BLaER1 (cell line): Measurements from ENCODE around the gene UNC5C.
"Not testable (repeated sequence)": the region's sequence is repeated elsewhere in the genome, so short reads cannot be mapped to it uniquely, and the experiment has no call there.

ENCODE experiments used
- H3K27ac ChIP-seq: shearing (Covaris generic); formaldehyde crosslinking; 2 replicates; pipeline ENCODE4 v1.8.1; 2022
- H3K27me3 ChIP-seq: shearing (Covaris generic); formaldehyde crosslinking; 2 replicates; pipeline ENCODE4 v1.8.1; 2022
- H3K36me3 ChIP-seq: shearing (Covaris generic); formaldehyde crosslinking; 2 replicates; pipeline ENCODE4 v1.8.1; 2022
- H3K4me1 ChIP-seq: shearing (Covaris generic); formaldehyde crosslinking; 2 replicates; pipeline ENCODE4 v1.8.1; 2022
- H3K4me2 ChIP-seq: shearing (Covaris generic); formaldehyde crosslinking; 2 replicates; pipeline ENCODE4 v1.8.1; 2022
- H3K4me3 ChIP-seq: shearing (Covaris generic); formaldehyde crosslinking; 2 replicates; pipeline ENCODE4 v1.8.1; 2022
- H3K9ac ChIP-seq: shearing (Covaris generic); formaldehyde crosslinking; 2 replicates; pipeline ENCODE4 v1.8.1; 2022
- H3K9me3 ChIP-seq: shearing (Covaris generic); formaldehyde crosslinking; 2 replicates; pipeline ENCODE4 v1.8.1; 2022
- H4K20me1 ChIP-seq: shearing (Covaris generic); formaldehyde crosslinking; 2 replicates; pipeline ENCODE4 v1.8.1; 2022
- Cebpa-rat ChIP-seq: shearing (Covaris generic); IDR thresholded peaks from 2 replicates; pipeline ENCODE4 v1.8.1; 2022

The UNC5C gene

GRCh38 chr4:95180531-95181242, 368.1 kb downstream of the UNC5C start:
- H3K4me1 ChIP-seq: no peaks in the 10 kb centered on the region
- H3K4me2 ChIP-seq: no peak overlapping the region
- H4K20me1 ChIP-seq: no peaks in the 10 kb centered on the region
- no peak overlapping the region for H3K27ac ChIP-seq
- H3K9me3 ChIP-seq: no peaks in the 10 kb centered on the region
- H3K9ac ChIP-seq: no peak overlapping the region
- H3K4me3 ChIP-seq: no peak overlapping the region
- H3K36me3 ChIP-seq: no peaks in the 10 kb centered on the region
- TF ChIP-seq Cebpa-rat: no peak
- H3K27me3 ChIP-seq: no peaks in the 10 kb centered on the region

DNA sequence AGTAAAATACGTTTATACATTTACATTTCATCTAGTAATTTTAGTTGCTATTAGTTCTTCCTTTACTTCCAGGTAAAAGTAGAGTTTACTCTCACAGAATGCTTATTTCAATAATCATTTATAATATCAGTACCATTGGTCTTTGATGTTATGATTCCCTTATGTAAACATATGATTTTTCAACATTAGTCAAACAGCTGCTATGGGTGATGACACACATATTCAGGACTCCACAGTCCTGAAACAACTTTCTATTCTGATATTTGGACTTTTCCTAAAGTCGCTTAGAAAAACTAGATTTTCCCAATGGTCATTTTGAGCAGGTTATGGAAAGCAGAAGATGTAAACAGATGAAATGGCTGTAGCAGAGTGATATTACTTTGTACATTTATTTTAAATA, 369.8 kb downstream of the UNC5C start:
- Histone ChIP-seq H3K9ac (no peak overlapping the region), H3K36me3 (no peaks in the 10 kb centered on the region), H3K27ac (no peak overlapping the region), H3K9me3 (no peaks in the 10 kb centered on the region), H4K20me1 (no peaks in the 10 kb centered on the region), H3K4me3 (no peak overlapping the region), H3K4me2 (no peak overlapping the region), H3K27me3 (no peaks in the 10 kb centered on the region), H3K4me1 (no peaks in the 10 kb centered on the region)
- no peak for TF ChIP-seq Cebpa-rat

DNA sequence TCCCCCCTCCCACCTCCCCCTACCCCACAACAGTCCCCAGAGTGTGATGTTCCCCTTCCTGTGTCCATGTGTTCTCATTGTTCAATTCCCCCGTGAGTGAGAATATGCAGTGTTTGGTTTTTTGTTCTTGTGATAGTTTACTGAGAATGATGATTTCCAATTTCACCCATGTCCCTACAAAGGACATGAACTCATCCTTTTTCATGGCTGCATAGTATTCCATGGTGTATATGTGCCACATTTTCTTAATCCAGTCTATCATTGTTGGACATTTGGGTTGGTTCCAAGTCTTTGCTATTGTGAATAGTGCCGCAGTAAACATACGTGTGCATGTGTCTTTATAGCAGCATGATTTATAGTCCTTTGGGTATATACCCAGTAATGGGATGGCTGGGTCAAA, 377.4 kb downstream of the UNC5C start:
- not testable (repeated sequence) for H3K9ac ChIP-seq, H3K4me3 ChIP-seq, H3K9me3 ChIP-seq, H3K27ac ChIP-seq, H4K20me1 ChIP-seq, H3K27me3 ChIP-seq, H3K36me3 ChIP-seq, H3K4me2 ChIP-seq
- peaks cover 12% of the 10 kb centered on the region for H3K4me1 ChIP-seq

DNA sequence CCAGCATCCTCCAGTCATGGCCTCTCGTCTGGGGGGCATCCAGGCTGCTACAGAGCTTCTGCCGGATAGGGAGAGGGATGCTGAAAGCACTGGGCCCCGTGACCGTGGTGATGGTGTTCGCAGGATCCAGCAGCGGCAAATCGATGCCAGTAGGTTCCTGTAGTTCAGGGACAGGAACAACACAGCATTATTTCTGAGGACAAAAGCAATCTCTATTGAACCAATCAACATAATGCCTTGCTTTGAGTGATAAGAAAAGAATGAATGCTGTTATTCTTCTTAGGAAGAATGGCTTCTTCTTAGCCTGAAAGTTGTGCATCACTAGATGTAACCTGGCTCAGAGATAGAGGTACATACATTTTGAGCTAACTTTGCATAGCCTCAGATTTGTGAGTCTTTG, 378.6 kb downstream of the UNC5C start:
- Histone ChIP-seq H3K4me2 (no peak overlapping the region), H3K9ac (no peak overlapping the region), H3K27ac (no peak overlapping the region), H4K20me1 (no peaks in the 10 kb centered on the region), H3K4me1 (peaks cover 12% of the 10 kb centered on the region), H3K36me3 (no peaks in the 10 kb centered on the region), H3K4me3 (no peak overlapping the region), H3K9me3 (no peaks in the 10 kb centered on the region), H3K27me3 (no peaks in the 10 kb centered on the region)
- no peak for TF ChIP-seq Cebpa-rat

DNA sequence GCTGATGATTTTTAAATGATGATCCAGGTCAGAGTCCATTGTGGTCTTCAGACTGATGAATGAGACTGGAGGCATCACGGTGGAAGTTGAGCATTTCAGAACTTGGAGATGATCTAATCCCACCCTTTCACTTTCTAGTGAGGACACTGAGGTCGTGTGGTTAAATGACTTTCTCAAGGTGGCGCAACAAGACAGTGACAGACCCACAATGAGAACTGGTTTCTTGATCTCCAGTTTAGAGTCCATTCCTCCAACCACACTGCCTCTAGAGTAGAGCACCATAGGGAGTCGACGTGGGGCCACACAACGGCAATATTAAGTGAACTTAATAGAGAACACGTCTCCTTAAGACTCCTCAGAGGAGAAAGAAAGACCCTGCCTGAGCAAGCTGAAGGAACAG, 381.0 kb downstream of the UNC5C start:
- Histone ChIP-seq H3K4me3 (no peak overlapping the region), H4K20me1 (no peaks in the 10 kb centered on the region), H3K9ac (no peak overlapping the region), H3K9me3 (no peaks in the 10 kb centered on the region), H3K4me2 (peak overlapping the region; percentile 28; the same call in 1 of the 2 replicates), H3K27ac (no peak overlapping the region), H3K4me1 (peaks cover 12% of the 10 kb centered on the region), H3K36me3 (no peaks in the 10 kb centered on the region), H3K27me3 (no peaks in the 10 kb centered on the region)
- TF ChIP-seq Cebpa-rat: no peak

DNA sequence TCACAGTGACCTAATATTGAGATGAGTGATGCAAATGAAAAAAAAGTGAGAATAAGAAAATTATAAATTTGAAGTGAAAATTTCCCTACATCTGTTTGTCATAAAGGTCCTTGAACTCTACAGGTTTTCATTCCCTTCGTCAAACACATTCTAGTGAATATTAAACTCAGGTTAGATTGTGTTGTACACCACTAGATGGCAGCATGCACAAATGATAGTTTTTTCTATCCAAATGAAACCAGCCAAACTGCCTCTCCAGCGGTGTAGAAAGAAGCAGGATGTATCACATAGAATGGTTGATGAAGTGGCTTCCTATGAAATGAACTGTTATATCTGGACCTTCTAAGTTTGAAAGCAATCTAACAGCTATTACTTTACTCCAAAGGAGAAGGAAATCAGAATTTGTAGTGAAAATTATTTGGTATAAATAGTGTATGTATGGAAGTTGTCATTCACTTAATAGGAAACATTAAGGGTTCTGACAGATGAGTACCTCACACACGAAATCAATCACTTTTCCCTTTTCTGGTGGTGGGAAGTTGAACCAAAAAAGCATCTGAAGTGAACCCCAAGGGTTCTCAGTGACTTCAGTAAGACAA, 382.7 kb downstream of the UNC5C start:
- Histone ChIP-seq H4K20me1 (no peaks in the 10 kb centered on the region), H3K36me3 (no peaks in the 10 kb centered on the region), H3K4me2 (no peak overlapping the region), H3K27ac (no peak overlapping the region), H3K27me3 (no peaks in the 10 kb centered on the region), H3K4me3 (no peak overlapping the region), H3K9ac (no peak overlapping the region), H3K9me3 (no peaks in the 10 kb centered on the region), H3K4me1 (peaks cover 12% of the 10 kb centered on the region)
- no peak for TF ChIP-seq Cebpa-rat

DNA sequence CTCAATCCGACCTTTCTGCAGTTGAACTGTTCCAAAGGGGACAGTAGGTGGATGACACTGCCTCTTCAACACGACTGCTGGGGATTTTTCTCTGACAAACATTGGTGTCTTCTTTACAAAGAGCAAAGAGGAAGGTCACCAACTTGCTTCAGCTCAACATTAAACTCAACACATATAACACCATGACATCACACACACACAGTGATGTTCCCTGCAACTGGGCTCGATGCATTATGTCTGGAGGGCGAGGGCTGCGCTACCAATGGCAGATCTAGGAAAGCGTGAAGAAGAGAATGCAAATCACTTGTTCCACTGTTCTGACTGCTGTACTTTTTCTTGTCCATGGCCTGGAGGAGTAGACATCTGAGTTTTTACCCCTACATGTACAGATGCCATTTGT, 385.9 kb downstream of the UNC5C start:
- Histone ChIP-seq H3K4me3 (no peak overlapping the region), H3K4me2 (no peak overlapping the region), H3K27me3 (no peaks in the 10 kb centered on the region), H4K20me1 (no peaks in the 10 kb centered on the region), H3K9me3 (no peaks in the 10 kb centered on the region), H3K4me1 (peaks cover 10% of the 10 kb centered on the region), H3K27ac (no peak overlapping the region), H3K36me3 (no peaks in the 10 kb centered on the region), H3K9ac (no peak overlapping the region)
- no peak for TF ChIP-seq Cebpa-rat

DNA sequence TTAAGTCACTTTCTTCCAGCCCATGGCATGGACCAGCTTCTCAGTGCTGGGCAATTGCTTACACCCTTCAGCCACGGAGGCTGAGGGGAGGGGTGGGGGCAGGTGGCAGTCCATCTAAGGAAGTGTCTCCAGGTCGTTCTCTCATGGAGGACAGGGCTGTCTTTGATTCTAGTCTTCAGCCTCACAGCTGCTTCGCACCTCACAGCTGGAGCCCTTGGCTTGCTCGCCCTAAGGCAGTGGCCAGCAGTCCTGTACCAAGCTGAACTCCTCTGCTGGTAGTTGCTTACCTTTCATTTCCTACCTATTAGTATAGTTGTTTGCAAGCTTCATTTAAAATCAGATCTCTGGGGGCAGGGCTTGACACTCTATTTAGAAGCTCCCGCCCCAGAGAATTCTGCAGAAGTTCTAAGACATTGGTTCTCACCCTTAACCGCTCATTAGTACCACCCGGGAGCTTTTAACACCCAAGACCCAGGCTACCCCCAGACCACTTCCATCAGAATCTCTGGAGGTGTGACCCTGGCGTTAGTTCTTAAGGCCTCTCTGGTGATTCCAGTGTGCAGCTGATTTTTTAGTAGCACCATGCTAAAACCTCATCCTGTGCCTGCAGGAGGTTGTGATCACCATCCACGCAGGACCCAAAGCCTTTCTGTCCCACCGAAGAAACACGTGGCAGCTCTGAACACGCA, 386.8 kb downstream of the UNC5C start:
- no peaks in the 10 kb centered on the region for H3K9me3 ChIP-seq
- H3K36me3 ChIP-seq: no peaks in the 10 kb centered on the region
- no peak overlapping the region for H3K9ac ChIP-seq
- no peak overlapping the region for H3K27ac ChIP-seq
- H3K27me3 ChIP-seq: no peaks in the 10 kb centered on the region
- H3K4me1 ChIP-seq: peaks cover under 1% of the 10 kb centered on the region
- no peak for TF ChIP-seq Cebpa-rat
- H3K4me3 ChIP-seq: no peak overlapping the region
- no peak overlapping the region for H3K4me2 ChIP-seq
- H4K20me1 ChIP-seq: no peaks in the 10 kb centered on the region

DNA sequence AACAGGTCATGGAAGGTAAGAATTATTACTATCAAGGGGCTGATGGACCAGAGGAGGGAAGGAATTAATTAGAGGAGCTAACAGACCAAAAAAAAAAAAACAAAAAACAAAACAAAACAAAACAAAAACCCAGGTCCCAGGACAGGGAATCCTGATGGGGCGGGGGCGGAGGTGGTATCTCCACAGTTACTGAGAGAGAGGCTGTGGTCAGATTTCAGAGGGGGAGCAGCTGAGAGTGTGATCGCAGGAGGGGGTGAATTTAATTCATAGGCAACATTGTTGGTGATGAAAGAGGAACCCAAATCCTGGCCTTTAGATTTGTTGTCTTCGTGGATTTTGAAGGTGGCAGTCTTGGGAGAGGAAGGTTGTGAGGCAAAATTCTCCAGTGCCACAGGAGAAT, 389.4 kb downstream of the UNC5C start:
- Histone ChIP-seq H4K20me1 (no peaks in the 10 kb centered on the region), H3K27ac (no peak overlapping the region), H3K9me3 (no peaks in the 10 kb centered on the region), H3K4me2 (no peak overlapping the region), H3K36me3 (no peaks in the 10 kb centered on the region), H3K4me3 (no peak overlapping the region), H3K27me3 (no peaks in the 10 kb centered on the region), H3K4me1 (peaks cover 24% of the 10 kb centered on the region), H3K9ac (no peak overlapping the region)
- no peak for TF ChIP-seq Cebpa-rat

- TF ChIP-seq Cebpa-rat: no peak
- Histone ChIP-seq H3K27ac (no peak overlapping the region), H3K4me3 (no peak overlapping the region), H4K20me1 (no peaks in the 10 kb centered on the region), H3K4me2 (no peak overlapping the region), H3K27me3 (no peaks in the 10 kb centered on the region), H3K36me3 (no peaks in the 10 kb centered on the region), H3K9me3 (no peaks in the 10 kb centered on the region), H3K9ac (no peak overlapping the region), H3K4me1 (peaks cover 25% of the 10 kb centered on the region)
These were observed 390.1 kb downstream of the UNC5C start for GRCh38 chr4:95158626-95159025.
